Type B pancreatic cell (in vitro differentiated cells): Measurements from ENCODE around the gene TACR1. TPM values are rescaled to one million over a fixed set of nuclear protein-coding genes. Genes with fewer than 3 reads are reported as not detected.
A peak's percentile ranks its signal among the peaks of the same experiment; 100 is the strongest.

Experiments used
- DNase-seq: peaks from one replicate; pipeline ENCODE4 v3.0.0; 2021; ENCODE audit warnings: mixed read lengths; ENCODE audit not compliant: unreplicated experiment; ENCODE audit errors: extremely low spot score
- H3K27ac Mint-ChIP-seq: 2 replicates; pipeline ENCODE4 v1.8.0; 2021; ENCODE audit warnings: mild to moderate bottlenecking, mixed read lengths
- H3K27me3 Mint-ChIP-seq: 2 replicates; pipeline ENCODE4 v1.8.0; 2021; ENCODE audit warnings: mixed read lengths
- H3K36me3 Mint-ChIP-seq: 2 replicates; pipeline ENCODE4 v1.8.0; 2021; ENCODE audit warnings: mixed read lengths
- H3K4me1 Mint-ChIP-seq: one replicate; pipeline ENCODE4 v1.8.0; 2021; ENCODE audit warnings: mixed read lengths; ENCODE audit not compliant: unreplicated experiment
- H3K4me3 Mint-ChIP-seq: 2 replicates; pipeline ENCODE4 v1.8.0; 2021; ENCODE audit warnings: mild to moderate bottlenecking, mixed read lengths
- H3K9me3 Mint-ChIP-seq: 2 replicates; pipeline ENCODE4 v1.8.0; 2021; ENCODE audit warnings: mixed read lengths
- total RNA-seq: library from RNA; stranded (reverse); gene quantifications from 2 replicates; pipeline ENCODE4 v1.2.1, GENCODE V29; 2021; ENCODE audit warnings: low replicate concordance
- TF ChIP-seq, protein P1 (sequence below): fragments of 200-600 bp; sonication (generic); conservative IDR thresholded peaks from 2 replicates; pipeline ENCODE4 v1.5.0; 2021; ENCODE audit warnings: antibody characterized with exemption, mild to moderate bottlenecking

TACR1 gene
- total RNA-seq, 1 donor from 2014 or later, result 1.5 TPM

DNA sequence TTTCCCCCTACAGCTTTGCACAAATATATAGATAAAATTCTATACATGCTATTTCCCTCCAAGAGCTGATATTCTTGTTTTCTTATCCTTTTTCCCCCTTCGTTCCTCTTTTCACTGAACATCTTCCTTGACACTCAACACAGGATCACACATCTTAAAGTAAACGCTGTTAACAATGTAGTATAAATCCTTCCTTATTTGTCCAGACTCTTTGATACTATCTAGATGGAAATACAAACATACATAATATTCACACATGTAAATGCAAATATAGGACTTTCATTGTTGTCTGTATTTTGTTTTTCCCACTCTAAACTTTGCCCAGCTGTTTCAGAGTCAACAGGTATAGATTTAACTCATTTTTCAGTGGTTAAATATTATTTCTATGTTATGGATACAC, 3.0 kb upstream of the TACR1 start:
- Mint-ChIP-seq H3K36me3 (no peaks in the 10 kb centered on the region), H3K4me1 (peaks cover 6% of the 10 kb centered on the region), H3K4me3 (peak overlapping the region; percentile 14), H3K27me3 (peaks cover 80% of the 10 kb centered on the region), H3K9me3 (no peaks in the 10 kb centered on the region), H3K27ac (no peak overlapping the region)
- DNase-seq, result no peak
- TF ChIP-seq, protein P1, sequence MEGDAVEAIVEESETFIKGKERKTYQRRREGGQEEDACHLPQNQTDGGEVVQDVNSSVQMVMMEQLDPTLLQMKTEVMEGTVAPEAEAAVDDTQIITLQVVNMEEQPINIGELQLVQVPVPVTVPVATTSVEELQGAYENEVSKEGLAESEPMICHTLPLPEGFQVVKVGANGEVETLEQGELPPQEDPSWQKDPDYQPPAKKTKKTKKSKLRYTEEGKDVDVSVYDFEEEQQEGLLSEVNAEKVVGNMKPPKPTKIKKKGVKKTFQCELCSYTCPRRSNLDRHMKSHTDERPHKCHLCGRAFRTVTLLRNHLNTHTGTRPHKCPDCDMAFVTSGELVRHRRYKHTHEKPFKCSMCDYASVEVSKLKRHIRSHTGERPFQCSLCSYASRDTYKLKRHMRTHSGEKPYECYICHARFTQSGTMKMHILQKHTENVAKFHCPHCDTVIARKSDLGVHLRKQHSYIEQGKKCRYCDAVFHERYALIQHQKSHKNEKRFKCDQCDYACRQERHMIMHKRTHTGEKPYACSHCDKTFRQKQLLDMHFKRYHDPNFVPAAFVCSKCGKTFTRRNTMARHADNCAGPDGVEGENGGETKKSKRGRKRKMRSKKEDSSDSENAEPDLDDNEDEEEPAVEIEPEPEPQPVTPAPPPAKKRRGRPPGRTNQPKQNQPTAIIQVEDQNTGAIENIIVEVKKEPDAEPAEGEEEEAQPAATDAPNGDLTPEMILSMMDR, result no peak

DNA sequence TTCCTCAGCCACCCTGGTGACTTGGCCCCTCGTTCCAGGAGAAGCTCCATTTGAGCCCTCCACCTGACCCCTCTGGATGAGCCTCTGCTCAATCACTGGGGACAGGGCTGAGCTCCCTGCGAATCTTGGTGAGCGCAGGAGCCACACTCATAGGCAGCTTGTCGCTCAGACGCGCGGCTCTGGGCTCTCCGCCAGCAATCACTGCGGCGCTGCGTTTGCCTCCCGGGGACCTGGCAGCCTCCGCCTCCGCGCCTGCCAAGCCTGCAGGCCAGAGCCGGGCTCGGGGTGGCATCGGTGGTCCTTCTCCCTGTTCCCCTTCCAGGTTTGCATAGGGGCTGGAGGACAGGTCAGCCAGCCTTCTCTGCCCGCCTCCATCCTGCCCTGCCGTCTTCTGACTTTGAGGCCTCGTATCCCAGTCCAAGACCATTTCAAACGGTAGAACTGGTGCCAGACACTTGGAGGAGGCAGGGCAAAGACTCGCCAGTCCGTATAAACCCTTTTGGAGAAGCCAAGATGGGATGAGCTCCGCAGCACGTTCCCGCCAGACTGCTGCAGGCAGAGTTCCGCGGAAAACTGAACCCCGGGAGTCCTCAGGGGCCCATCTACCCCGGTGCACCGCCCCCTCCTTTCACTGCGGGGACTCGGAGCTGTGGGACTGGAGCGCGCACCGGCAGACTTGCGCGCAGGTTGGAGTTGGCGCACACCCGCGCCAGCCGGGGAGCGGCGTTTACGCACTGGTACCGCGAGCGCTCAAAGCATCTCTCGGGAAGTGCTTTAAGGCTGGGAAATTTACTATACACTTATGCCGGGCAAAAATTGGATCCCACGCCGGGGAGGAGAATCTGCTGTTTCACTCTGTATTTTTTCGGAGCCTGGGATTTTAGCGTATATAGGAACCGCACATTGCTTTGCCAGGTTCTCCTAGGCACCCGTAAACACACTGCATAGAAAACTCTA, 1.1 kb upstream of the TACR1 start:
- TF ChIP-seq, protein P1, result no peak
- H3K27me3 Mint-ChIP-seq, result peaks cover 90% of the 10 kb centered on the region
- peak overlapping the region; percentile 91 for H3K4me3 Mint-ChIP-seq
- H3K36me3 Mint-ChIP-seq, result no peaks in the 10 kb centered on the region
- no peak for DNase-seq
- no peaks in the 10 kb centered on the region for H3K9me3 Mint-ChIP-seq
- H3K27ac Mint-ChIP-seq, result no peak overlapping the region
- peaks cover 6% of the 10 kb centered on the region for H3K4me1 Mint-ChIP-seq

DNA sequence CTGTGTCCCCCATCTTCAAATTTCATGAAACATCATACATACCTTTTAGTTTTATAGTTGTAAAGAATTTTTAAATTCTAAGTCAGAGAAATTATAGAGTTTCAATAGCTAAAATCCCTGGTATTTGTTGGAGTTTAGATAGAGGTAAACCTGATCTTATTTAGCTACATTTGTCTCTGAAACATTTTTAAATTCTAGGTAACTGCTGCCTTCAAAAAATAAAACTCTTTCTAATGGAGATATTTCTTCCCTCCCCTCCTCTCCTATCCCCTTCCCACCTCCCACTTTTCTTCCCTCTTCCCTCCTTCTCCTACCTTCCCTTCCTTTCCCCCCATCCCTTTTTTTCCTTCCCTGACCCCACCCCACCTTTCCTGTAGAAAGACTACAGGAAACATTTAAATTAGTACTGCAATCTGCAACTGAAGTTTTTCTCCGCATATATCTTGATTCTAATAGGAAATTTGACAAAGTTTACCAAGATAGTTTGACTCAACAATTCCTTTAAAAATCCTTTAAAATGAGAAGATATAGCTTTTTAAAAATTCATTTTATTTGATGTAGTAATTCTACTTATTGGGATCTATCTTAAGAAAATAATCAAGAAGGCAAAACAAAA, 4.1 kb downstream of the TACR1 start:
- H3K27me3 Mint-ChIP-seq, result peaks cover 72% of the 10 kb centered on the region
- H3K4me3 Mint-ChIP-seq, result no peak overlapping the region
- no peaks in the 10 kb centered on the region for H3K4me1 Mint-ChIP-seq
- H3K36me3 Mint-ChIP-seq, result no peaks in the 10 kb centered on the region
- no peak overlapping the region for H3K27ac Mint-ChIP-seq
- TF ChIP-seq, protein P1, result no peak
- H3K9me3 Mint-ChIP-seq, result no peaks in the 10 kb centered on the region
- DNase-seq, result no peak

DNA sequence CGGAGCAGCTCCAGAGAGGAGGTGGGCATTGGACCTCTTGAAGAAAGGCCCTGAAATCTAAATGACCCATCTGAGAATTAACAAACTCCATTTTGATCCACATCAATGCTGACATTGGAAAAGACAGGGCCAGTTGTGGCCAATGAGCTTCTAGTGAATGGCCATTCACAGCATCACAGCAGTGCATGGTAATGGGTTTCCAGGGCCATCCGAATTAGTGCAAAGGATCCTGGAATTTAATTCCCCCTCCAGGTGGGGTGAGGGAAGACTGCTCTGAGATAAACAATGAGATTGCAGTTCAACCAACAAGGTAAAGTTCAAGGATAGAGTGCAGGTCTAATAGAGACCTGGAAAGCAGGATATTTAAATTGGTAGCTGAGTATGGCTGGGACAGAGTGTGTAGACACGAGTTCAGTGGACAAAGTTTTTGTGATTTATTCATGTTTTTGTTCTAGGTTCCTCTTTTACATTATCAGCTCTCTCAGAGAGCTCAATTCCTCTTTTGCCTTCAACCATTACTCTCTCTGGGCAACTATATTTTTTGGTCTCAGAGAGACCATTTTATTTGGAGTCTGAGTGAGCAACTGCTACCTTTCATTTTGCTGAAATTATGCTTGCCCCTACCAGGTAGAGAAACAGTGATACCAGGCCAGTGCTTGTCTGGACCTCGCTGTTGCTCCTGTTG, 5.0 kb downstream of the TACR1 start:
- Mint-ChIP-seq H3K36me3 (no peaks in the 10 kb centered on the region), H3K9me3 (no peaks in the 10 kb centered on the region), H3K4me3 (no peak overlapping the region)

DNA sequence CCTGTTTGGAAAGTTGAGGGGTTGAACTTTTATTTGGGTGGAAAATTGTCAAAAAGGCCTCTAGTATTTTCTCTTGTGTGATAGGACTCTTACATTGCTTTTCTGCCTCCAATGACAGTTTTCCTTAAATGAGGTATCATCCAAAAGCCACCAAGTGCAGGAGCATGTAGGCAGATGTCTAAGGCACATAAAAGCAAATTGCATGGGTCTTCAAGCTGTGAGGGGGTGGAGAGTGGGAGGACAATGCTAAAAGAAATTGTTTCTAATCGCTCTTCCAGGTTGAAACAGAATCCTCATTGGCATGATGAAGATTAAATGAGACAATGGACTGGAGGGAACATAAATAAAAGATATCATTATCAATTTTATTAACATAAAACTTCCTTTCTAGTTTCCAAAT, 6.8 kb downstream of the TACR1 start:
- Mint-ChIP-seq H3K4me1 (no peaks in the 10 kb centered on the region), H3K27ac (no peak overlapping the region), H3K4me3 (no peak overlapping the region), H3K27me3 (peaks cover 50% of the 10 kb centered on the region), H3K36me3 (no peaks in the 10 kb centered on the region), H3K9me3 (no peaks in the 10 kb centered on the region)
- TF ChIP-seq, protein P1, result no peak
- no peak for DNase-seq

More for the DNA sequence above, 5.0 kb downstream of the TACR1 start:
- Mint-ChIP-seq H3K27me3 (peaks cover 65% of the 10 kb centered on the region), H3K4me1 (no peaks in the 10 kb centered on the region), H3K27ac (no peak overlapping the region)
- no peak for DNase-seq
- TF ChIP-seq, protein P1, result no peak
